ENCODE data around the gene ALPI. TPM values are rescaled to one million over a fixed set of nuclear protein-coding genes. Genes with fewer than 3 reads are reported as not detected.

Gene ALPI
- total RNA-seq, 5 donors from 2014 or later (not counting 1 experiment from before 2014, with no cell fraction given): not detected

DNA sequence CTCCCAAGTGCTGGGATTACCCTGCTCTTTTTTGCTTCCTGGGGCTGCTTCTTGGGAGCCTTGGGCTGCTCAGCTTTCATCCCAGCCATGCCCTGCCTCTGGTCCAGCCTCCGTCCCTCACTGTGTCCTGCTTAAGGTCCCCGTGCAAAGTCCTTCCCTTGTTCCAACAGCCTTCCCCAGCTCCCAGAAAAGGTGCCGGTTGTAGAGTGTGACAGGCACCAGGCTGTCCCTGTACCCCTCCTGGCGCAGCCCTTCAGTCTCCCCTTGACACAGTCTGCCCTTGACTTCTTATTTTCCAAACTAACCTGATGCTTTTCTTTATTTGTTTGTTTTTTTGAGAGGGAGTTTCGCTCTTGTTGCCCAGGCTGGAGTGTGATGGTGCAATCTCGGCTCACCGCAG is 20.1 kb upstream of the ALPI start:
- H3K4me3 ChIP-seq (ENCODE audit: control insufficient read depth in 1 of 2, extremely low read depth in 1 of 2, low read length in 1 of 2): no peak overlapping the region
- peaks cover 3 to 4% of the 10 kb centered on the region in 2 donors for H3K27me3 Mint-ChIP-seq
- peaks cover 0 to 24% of the 10 kb centered on the region in 2 experiments for H3K27me3 ChIP-seq (replicated peaks in 1 of 2; ENCODE audit: control insufficient read depth in 2 of 2, extremely low read depth in 1 of 2, insufficient read depth in 2 of 2, low read length in 1 of 2)
- DNase-seq (no peak), ATAC-seq (replicated peaks in 1 of 4) (no peak)
- H3K4me3 Mint-ChIP-seq: no peak overlapping the region
- no peaks in the 10 kb centered on the region for H3K36me3 Mint-ChIP-seq
- no peak overlapping the region for H3K27ac ChIP-seq (ENCODE audit: low read length)
- WGBS (ENCODE audit: insufficient coverage): 83% methylated on average over 3 of the region's 7 CpGs
- no peaks in the 10 kb centered on the region for H3K9me3 ChIP-seq
- no peaks in the 10 kb centered on the region for H3K9me3 Mint-ChIP-seq
- CTCF ChIA-PET: no interaction called here
- no peaks in the 10 kb centered on the region for H3K36me3 ChIP-seq (ENCODE audit: control insufficient read depth in 2 of 2, extremely low read depth in 1 of 2, insufficient read depth in 1 of 2, low read length in 1 of 2)
- no peak overlapping the region for H3K27ac Mint-ChIP-seq
- H3K4me1 Mint-ChIP-seq: peaks cover 8 to 10% (median 9%) of the 10 kb centered on the region in 3 donors
- POLR2A ChIA-PET: no interaction called here
- H3K4me1 ChIP-seq (ENCODE audit: control insufficient read depth in 1 of 2, extremely low read depth in 1 of 2, insufficient read depth in 2 of 2, low read length in 2 of 2): peaks cover 0 to 10% of the 10 kb centered on the region in 2 experiments

DNA sequence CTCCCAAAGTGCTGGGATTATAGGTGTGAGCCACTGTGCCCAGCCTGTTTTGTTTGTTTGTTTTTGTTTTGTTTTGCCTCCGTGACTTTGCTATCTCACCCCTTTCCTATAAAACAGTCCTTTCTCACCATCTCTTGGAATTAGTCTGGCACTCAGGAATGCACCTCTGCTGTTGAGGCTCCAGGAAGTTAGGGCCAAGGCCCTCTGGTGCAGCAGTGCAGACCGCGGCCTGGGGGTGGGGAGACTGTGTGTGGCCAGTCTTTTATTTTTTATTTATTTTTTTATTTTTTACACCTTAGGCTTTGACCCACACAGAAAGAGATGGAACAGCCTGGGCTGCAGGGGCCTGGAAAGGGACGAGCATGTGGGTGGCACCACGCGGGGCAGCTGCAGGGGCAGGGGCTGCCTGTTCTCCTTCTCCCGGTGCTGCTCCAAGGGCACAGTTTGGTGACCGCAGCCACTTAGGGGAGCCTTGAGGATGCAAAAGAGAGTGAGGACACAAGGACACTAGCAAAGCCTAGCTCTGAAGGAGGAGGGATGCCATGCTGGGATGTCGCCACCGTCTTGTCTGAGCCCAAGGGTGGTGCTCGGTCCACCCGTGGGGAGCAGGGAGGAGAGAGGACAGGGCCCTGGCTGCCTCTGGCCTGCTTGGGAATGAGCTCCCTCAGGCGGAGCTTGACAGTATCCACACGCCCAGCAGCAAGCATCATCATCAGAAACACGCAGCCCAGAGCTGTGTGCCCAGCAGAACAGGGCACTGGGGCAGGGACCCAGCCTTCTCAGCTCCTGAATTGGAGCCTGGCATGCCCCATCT is 19.4 kb upstream of the ALPI start:
- 88% methylated on average over 12 of the region's 15 CpGs for WGBS (ENCODE audit: insufficient coverage)
- Mint-ChIP-seq H3K4me1 (peaks cover 8 to 11% (median 9%) of the 10 kb centered on the region in 3 donors), H3K27ac (no peak overlapping the region), H3K27me3 (peaks cover 3 to 6% of the 10 kb centered on the region in 2 donors), H3K9me3 (no peaks in the 10 kb centered on the region), H3K4me3 (no peak overlapping the region), H3K36me3 (no peaks in the 10 kb centered on the region)
- no peaks in the 10 kb centered on the region for H3K36me3 ChIP-seq (ENCODE audit: control insufficient read depth in 2 of 2, extremely low read depth in 1 of 2, insufficient read depth in 1 of 2, low read length in 1 of 2)
- peaks cover 0 to 27% of the 10 kb centered on the region in 2 experiments for H3K27me3 ChIP-seq (replicated peaks in 1 of 2; ENCODE audit: control insufficient read depth in 2 of 2, extremely low read depth in 1 of 2, insufficient read depth in 2 of 2, low read length in 1 of 2)
- H3K27ac ChIP-seq (ENCODE audit: low read length): no peak overlapping the region
- no peak overlapping the region for H3K4me3 ChIP-seq (ENCODE audit: control insufficient read depth in 1 of 2, extremely low read depth in 1 of 2, low read length in 1 of 2)
- ATAC-seq (replicated peaks in 1 of 4): no peak
- no peaks in the 10 kb centered on the region for H3K9me3 ChIP-seq
- CTCF ChIA-PET: interaction anchor here (0.5 to 1.6 kb wide), 4 partner anchors 11 to 686 kb away, joined by 3 to 9 read pairs (median 6); no protein-coding TSS in a partner anchor
- H3K4me1 ChIP-seq (ENCODE audit: control insufficient read depth in 1 of 2, extremely low read depth in 1 of 2, insufficient read depth in 2 of 2, low read length in 2 of 2): peaks cover 0 to 10% of the 10 kb centered on the region in 2 experiments
- POLR2A ChIA-PET: no interaction called here
- DNase-seq: no peak

DNA sequence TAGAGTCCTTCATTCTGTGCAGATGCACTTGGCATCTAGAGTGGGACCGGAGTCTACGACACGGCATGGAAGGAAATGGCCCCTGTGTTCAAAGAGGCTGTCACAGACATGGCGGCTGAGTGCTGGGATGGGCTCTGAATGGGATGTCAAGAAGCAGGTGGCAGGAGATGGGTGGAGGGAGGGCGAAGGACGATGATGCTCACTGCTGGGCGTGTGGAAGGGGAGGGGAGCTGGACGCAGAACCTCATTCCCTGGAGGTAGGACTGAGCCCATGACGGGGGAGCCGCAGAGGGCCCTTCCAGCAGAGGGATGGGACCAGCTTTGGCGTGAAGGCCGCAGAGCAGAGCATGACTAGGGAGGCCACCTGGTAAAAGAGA is 18.8 kb upstream of the ALPI start:
- Mint-ChIP-seq H3K4me1 (peaks cover 8 to 11% (median 9%) of the 10 kb centered on the region in 3 donors), H3K4me3 (no peak overlapping the region), H3K27me3 (peaks cover 3 to 6% of the 10 kb centered on the region in 2 donors), H3K36me3 (no peaks in the 10 kb centered on the region), H3K9me3 (no peaks in the 10 kb centered on the region), H3K27ac (no peak overlapping the region)
- DNase-seq (no peak), ATAC-seq (replicated peaks in 1 of 4) (no peak)
- Histone ChIP-seq H3K27ac (ENCODE audit: low read length) (no peak overlapping the region), H3K9me3 (no peaks in the 10 kb centered on the region), H3K36me3 (ENCODE audit: control insufficient read depth in 2 of 2, extremely low read depth in 1 of 2, insufficient read depth in 1 of 2, low read length in 1 of 2) (no peaks in the 10 kb centered on the region), H3K4me3 (ENCODE audit: control insufficient read depth in 1 of 2, extremely low read depth in 1 of 2, low read length in 1 of 2) (no peak overlapping the region), H3K27me3 (replicated peaks in 1 of 2; ENCODE audit: control insufficient read depth in 2 of 2, extremely low read depth in 1 of 2, insufficient read depth in 2 of 2, low read length in 1 of 2) (peaks cover 0 to 27% of the 10 kb centered on the region in 2 experiments), H3K4me1 (ENCODE audit: control insufficient read depth in 1 of 2, extremely low read depth in 1 of 2, insufficient read depth in 2 of 2, low read length in 2 of 2) (peaks cover 0 to 10% of the 10 kb centered on the region in 2 experiments)
- ChIA-PET CTCF (interaction anchor here (0.5 to 1.6 kb wide), 4 partner anchors 11 to 686 kb away, joined by 3 to 9 read pairs (median 6); no protein-coding TSS in a partner anchor), POLR2A (no interaction called here)
- 78% methylated on average over 12 of the region's 12 CpGs for WGBS (ENCODE audit: insufficient coverage)

DNA sequence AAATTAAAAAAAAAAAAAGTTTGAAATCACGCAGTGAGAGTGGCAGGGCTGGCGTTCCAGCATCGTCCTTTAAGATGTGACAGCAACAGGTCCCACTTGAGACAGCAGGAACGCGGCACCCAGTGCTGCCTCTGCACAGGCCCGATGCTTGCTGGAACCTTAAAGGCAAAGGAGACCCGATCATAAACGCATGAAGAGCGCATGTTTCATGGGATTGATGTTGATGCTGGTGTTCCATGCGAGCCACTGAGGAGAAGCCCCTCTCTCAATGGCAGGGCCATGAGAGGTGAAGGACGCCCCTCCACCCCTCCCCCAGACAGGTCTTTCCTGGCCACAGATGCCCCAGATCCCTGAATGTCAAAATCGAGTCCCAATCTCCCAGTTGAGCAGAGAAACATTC is 17.9 kb upstream of the ALPI start:
- ChIA-PET POLR2A (no interaction called here), CTCF (interaction anchor here (1.1 to 1.6 kb wide), 2 partner anchors 25 to 531 kb away, joined by 4 to 9 read pairs; no protein-coding TSS in a partner anchor)
- Mint-ChIP-seq H3K4me3 (no peak overlapping the region), H3K36me3 (no peaks in the 10 kb centered on the region), H3K27ac (no peak overlapping the region), H3K9me3 (no peaks in the 10 kb centered on the region), H3K27me3 (peaks cover 3 to 6% of the 10 kb centered on the region in 2 donors), H3K4me1 (peaks cover 8 to 11% (median 9%) of the 10 kb centered on the region in 3 donors)
- H3K36me3 ChIP-seq (ENCODE audit: control insufficient read depth in 2 of 2, extremely low read depth in 1 of 2, insufficient read depth in 1 of 2, low read length in 1 of 2): no peaks in the 10 kb centered on the region
- no peak overlapping the region for H3K27ac ChIP-seq (ENCODE audit: low read length)
- ATAC-seq (replicated peaks in 1 of 4) (no peak), DNase-seq (no peak)
- peaks cover 0 to 10% of the 10 kb centered on the region in 2 experiments for H3K4me1 ChIP-seq (ENCODE audit: control insufficient read depth in 1 of 2, extremely low read depth in 1 of 2, insufficient read depth in 2 of 2, low read length in 2 of 2)
- 80% methylated on average over 7 of the region's 12 CpGs for WGBS (ENCODE audit: insufficient coverage)
- peaks cover 0 to 27% of the 10 kb centered on the region in 2 experiments for H3K27me3 ChIP-seq (replicated peaks in 1 of 2; ENCODE audit: control insufficient read depth in 2 of 2, extremely low read depth in 1 of 2, insufficient read depth in 2 of 2, low read length in 1 of 2)
- H3K9me3 ChIP-seq: no peaks in the 10 kb centered on the region
- no peak overlapping the region for H3K4me3 ChIP-seq (ENCODE audit: control insufficient read depth in 1 of 2, extremely low read depth in 1 of 2, low read length in 1 of 2)

DNA sequence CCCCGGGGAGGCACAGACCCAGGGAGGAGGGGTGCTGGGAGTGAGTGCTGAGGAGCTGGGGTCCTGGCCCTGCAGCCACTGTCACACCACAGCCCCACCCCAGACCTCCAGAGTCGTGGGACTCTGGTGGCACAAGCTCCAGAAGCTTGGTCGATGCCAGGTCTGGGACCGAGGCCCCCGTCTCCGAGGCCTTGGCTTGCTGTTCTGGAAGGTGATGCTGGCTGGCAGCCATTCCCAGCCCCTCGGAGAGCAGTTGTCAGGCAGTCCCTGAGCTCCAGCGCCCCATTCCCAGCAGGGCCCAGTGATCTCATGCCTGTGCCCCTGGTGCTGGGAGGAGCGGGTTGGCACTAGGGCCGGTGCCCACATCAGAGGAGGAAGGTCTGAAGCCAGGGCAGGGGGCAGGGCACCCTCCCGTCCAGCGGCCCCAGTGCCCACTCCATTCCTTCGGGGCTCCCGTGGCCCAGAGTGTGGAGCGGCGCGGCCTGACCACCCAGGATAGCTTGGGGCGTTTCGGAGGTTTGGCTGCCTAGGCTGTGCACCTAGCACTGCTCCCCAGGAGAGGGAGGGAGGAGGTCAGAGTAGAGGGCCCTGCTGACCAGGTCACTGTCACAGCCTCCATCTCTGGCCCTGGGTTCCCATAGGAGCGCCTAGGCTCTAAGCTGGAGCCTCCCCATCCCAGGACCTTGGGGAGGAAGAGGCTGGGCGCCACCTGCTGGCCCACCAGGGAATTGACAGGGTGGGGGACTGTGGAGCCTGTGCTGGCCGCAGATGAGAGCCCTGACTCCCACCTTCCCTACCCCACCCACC is 16.8 kb upstream of the ALPI start:
- Histone ChIP-seq H3K9me3 (no peaks in the 10 kb centered on the region), H3K36me3 (ENCODE audit: control insufficient read depth in 2 of 2, extremely low read depth in 1 of 2, insufficient read depth in 1 of 2, low read length in 1 of 2) (no peaks in the 10 kb centered on the region), H3K27ac (ENCODE audit: low read length) (no peak overlapping the region), H3K4me1 (ENCODE audit: control insufficient read depth in 1 of 2, extremely low read depth in 1 of 2, insufficient read depth in 2 of 2, low read length in 2 of 2) (peaks cover 0 to 10% of the 10 kb centered on the region in 2 experiments), H3K27me3 (replicated peaks in 1 of 2; ENCODE audit: control insufficient read depth in 2 of 2, extremely low read depth in 1 of 2, insufficient read depth in 2 of 2, low read length in 1 of 2) (peaks cover 0 to 29% of the 10 kb centered on the region in 2 experiments), H3K4me3 (ENCODE audit: control insufficient read depth in 1 of 2, extremely low read depth in 1 of 2, low read length in 1 of 2) (no peak overlapping the region)
- Mint-ChIP-seq H3K4me3 (no peak overlapping the region), H3K9me3 (no peaks in the 10 kb centered on the region), H3K4me1 (peaks cover 8 to 11% (median 9%) of the 10 kb centered on the region in 3 donors), H3K27me3 (peaks cover 3 to 6% of the 10 kb centered on the region in 2 donors), H3K36me3 (no peaks in the 10 kb centered on the region), H3K27ac (no peak overlapping the region)
- WGBS (ENCODE audit: insufficient coverage): 63% methylated on average over 12 of the region's 22 CpGs
- ATAC-seq (replicated peaks in 1 of 4) (peak; percentile 38 to 50 (median 46)), DNase-seq (peak in 15 of 35 experiments; percentile 13 to 45 (median 29))
- CTCF ChIA-PET: interaction anchor here (0.5 to 1.3 kb wide), 6 partner anchors 113 to 588 kb away, joined by 3 to 11 read pairs (median 4); no protein-coding TSS in a partner anchor
- POLR2A ChIA-PET: no interaction called here

DNA sequence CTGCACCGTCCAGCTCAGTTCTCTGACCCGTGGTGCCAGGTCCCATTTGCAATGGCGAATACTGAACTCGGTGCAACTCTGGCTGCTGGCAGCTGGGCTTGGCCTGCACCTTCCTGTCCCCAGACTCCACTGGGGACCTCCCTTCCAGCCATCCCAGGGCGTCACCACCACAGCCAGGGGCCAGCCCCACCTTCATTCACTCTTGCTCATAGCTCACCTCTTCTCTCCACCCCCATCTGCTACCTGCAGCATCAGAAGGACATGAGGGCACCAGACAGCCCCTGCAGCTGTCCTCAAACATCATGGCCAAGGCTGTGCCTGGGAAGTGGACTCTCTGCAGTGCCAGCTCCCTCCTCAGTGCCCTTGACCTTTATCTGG is 16.2 kb upstream of the ALPI start:
- Histone ChIP-seq H3K27ac (ENCODE audit: low read length) (no peak overlapping the region), H3K27me3 (replicated peaks in 1 of 2; ENCODE audit: control insufficient read depth in 2 of 2, extremely low read depth in 1 of 2, insufficient read depth in 2 of 2, low read length in 1 of 2) (peaks cover 0 to 34% of the 10 kb centered on the region in 2 experiments), H3K9me3 (no peaks in the 10 kb centered on the region), H3K4me1 (ENCODE audit: control insufficient read depth in 1 of 2, extremely low read depth in 1 of 2, insufficient read depth in 2 of 2, low read length in 2 of 2) (peaks cover 0 to 10% of the 10 kb centered on the region in 2 experiments), H3K4me3 (ENCODE audit: control insufficient read depth in 1 of 2, extremely low read depth in 1 of 2, low read length in 1 of 2) (no peak overlapping the region), H3K36me3 (ENCODE audit: control insufficient read depth in 2 of 2, extremely low read depth in 1 of 2, insufficient read depth in 1 of 2, low read length in 1 of 2) (no peaks in the 10 kb centered on the region)
- Mint-ChIP-seq H3K27me3 (peaks cover 3 to 6% of the 10 kb centered on the region in 2 donors), H3K9me3 (no peaks in the 10 kb centered on the region), H3K4me3 (no peak overlapping the region), H3K4me1 (peaks cover 8 to 11% (median 9%) of the 10 kb centered on the region in 3 donors), H3K27ac (no peak overlapping the region), H3K36me3 (no peaks in the 10 kb centered on the region)
- DNase-seq: no peak
- 18% methylated on average over 4 of the region's 5 CpGs for WGBS (ENCODE audit: insufficient coverage)
- ChIA-PET CTCF (interaction anchor here (0.5 to 1.3 kb wide), 7 partner anchors 10 to 588 kb away, joined by 3 to 11 read pairs (median 4); no protein-coding TSS in a partner anchor), POLR2A (no interaction called here)
- peak in 2 of 4 experiments; percentile 6 for ATAC-seq (replicated peaks in 1 of 4)
